AG09309 (cell line): ENCODE measurements around the gene HSD3B7.

Experiments used
- DNase-seq: peaks from one replicate; pipeline ENCODE4 v3.0.0-alpha.2; 2010; ENCODE audit warnings: low read depth
- H3K4me3 ChIP-seq: 2 replicates; pipeline ENCODE4 v1.5.1; 2011; ENCODE audit warnings: mild to moderate bottlenecking, low read depth, low read length, moderate library complexity; ENCODE audit not compliant: control insufficient read depth
- CTCF ChIP-seq: IDR thresholded peaks from 2 replicates; pipeline ENCODE4 v1.5.1; 2011; ENCODE audit warnings: mild to moderate bottlenecking, low read depth, low read length, inconsistent platforms; ENCODE audit not compliant: insufficient read depth, control insufficient read depth; ENCODE audit errors: missing control alignments

The HSD3B7 gene

DNA sequence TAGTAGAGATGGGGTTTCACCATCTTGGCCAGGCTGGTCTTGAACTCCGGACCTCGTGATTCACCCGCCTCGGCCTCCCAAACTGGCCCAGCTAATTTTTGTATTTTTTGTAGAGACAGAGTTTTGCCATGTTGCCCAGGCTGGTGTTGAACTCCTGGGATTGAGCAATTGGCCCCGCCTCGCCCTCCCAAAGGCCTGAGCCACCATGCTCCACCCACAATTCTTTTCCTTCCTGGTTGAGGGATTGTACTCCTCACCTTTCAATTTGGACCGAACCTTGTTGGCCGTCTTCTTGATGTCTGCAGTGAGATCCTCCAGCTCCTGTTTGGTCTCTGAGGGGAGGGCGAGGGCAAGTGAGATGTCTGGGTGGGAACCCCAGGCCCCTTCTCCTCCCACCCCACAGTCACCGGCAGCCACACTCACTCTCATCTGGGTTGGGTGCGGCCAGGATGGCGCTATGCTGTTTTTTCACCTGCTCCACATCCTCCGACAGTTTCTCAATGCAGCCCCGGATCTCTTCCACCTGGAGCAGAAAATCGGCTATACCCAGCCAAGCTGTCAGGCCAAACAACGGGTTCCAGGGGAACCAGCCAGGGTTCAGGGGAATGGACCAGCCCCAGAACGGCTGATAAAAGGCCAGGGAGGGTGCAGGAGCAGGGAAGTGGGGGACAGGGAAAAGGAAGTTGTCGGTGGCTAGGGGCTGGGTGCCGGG is 15.8 kb downstream of the HSD3B7 start:
- no peak for TF ChIP-seq CTCF
- DNase-seq, result no peak
- H3K4me3 ChIP-seq, result no peak overlapping the region

DNA sequence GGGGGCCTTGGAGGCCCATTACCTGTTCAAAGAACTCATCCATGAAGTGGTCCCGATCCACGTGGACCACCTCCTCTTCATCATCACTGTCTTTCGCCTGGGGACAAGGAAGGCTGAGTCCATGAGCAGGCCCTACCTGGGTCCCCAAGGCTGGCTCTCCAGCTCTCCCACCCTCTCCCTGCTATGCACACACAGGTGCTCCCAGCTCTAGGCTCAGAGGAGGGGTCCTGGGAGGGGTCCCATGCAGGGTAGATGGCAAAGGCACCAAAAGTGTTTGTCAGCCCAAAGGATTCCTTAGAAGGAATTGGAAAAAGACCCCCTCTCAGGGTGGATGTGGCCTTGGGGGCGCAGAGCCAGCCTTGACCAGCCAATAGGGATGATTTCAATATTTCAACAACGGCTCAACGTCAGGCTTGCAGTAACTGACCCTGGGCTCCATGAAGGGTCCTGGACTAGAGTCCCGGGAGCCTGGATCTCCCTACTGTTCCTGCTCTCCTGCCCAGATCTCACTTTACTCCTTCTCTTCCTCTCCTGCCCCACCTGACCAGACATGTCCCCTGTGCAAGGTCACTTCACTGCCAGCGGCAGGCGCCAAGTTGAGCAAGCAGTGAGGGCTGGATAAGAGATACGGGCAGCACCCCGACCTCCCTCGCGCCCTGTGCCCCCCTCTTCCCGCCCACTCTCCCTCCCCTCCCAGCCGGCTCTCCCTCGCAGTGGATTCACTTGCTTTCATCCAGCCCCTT is 16.7 kb downstream of the HSD3B7 start:
- no peak overlapping the region for H3K4me3 ChIP-seq
- no peak for DNase-seq
- TF ChIP-seq CTCF, result no peak

GRCh38 chr16:31002250-31002700 is 17.3 kb downstream of the HSD3B7 start:
- DNase-seq, result no peak
- TF ChIP-seq CTCF, result no peak
- no peak overlapping the region for H3K4me3 ChIP-seq

GRCh38 chr16:31002862-31003341 is 17.9 kb downstream of the HSD3B7 start:
- H3K4me3 ChIP-seq, result no peak overlapping the region
- DNase-seq, result no peak
- TF ChIP-seq CTCF, result no peak

- no peak for DNase-seq
- no peak for TF ChIP-seq CTCF
- no peak overlapping the region for H3K4me3 ChIP-seq
Observed at GRCh38 chr16:31003744-31004143, 18.7 kb downstream of the HSD3B7 start.

DNA sequence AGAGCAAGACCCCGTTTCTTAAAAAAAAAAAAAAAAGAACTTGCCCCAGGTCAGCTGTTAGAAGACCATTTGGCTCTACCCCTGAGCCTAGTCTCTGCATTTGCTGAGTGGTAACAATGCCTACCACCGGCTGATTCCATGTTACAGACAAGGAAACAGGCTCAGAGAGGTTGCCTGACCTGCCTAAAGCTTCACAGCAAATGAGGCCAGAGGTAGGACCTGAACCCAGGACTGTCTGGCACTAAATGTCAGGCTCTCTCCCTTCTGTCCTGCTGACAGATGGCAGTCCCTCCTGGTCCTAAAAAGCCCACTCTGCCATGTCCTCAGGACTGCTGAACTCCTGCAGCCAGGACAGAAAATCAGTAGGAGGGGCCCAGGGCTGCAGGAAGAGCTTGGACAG is 19.7 kb downstream of the HSD3B7 start:
- no peak overlapping the region for H3K4me3 ChIP-seq
- DNase-seq, result no peak
- TF ChIP-seq CTCF, result no peak
